ENCODE measurements around the gene ALKAL2. TPM values are rescaled to one million over a fixed set of nuclear protein-coding genes. Genes with fewer than 3 reads are reported as not detected.

ALKAL2 gene
- total RNA-seq, 1 experiment from 2014 or later, result not detected

DNA sequence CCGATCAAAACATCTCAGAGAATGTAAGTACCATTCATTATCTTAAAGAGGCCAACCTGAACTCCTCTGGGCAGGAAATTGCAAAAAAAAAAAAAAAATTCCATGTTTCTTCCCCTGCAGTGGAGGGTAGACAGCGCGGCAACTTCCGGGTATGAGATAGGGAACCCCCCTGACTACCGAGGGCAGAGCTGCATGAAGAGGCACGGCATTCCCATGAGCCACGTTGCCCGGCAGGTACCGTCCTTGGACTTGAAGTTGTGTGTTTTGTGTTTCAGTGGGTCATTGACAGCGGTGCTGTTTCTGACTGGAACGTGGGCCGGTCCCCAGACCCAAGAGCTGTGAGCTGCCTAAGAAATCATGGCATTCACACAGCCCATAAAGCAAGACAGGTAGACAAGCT is 16.0 kb downstream of the ALKAL2 start:
- no peak for DNase-seq (ENCODE audit: low read depth)

- no peak for DNase-seq (ENCODE audit: low read depth)
These were observed 17.0 kb downstream of the ALKAL2 start for GRCh38 chr2:270861-271260.

DNA sequence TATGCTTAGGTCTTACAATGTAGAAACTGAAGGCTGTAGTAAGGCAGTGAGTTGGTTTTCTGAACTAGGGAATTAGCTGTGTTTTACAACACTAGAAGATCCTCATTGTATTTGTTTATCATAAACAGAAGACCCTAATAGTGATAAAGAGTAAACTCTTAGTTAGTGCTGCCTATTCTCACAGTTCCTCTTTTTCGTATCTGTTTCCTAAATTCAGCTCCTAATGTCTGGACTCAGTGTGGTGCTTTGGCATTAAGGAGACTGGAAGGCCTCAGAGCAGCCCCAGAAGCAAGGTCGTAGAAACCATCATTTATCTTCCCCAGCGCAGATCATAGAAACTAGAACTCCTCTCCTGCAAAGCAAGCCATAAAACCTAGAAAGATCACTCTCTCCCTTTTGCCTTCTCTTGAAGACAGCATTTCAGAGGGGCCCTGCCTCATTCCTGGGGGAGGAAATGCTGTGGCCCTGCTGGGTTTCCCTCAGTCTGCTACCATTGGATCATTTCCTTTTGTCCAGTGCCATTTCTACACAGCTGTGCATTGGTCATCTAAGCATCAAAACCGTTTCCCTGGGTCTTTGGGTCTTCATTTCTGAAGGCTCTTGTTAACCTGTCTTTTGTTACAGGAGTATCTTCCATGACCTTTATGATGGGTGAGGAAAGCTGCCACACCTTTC is 18.4 kb downstream of the ALKAL2 start:
- DNase-seq (ENCODE audit: low read depth), result no peak

DNA sequence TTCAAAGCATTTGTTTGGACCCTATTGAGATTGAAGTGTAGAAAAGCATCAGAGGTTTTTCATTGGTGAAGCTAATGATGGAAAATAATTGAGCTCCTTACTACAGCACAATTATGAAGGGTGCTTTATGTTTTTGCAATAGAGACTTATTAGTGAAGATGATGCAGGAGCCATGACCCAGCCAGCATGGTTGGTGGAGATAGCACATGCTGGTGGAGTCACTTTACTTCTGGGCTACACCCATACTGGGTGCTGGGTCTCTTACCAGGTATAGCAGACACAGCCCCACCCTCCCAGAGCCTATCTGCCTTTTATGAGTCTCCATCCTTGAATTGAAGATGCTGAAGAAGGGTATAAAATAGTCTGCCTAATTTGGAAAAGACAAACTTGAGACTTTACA is 19.6 kb downstream of the ALKAL2 start:
- no peak for DNase-seq (ENCODE audit: low read depth)

DNA sequence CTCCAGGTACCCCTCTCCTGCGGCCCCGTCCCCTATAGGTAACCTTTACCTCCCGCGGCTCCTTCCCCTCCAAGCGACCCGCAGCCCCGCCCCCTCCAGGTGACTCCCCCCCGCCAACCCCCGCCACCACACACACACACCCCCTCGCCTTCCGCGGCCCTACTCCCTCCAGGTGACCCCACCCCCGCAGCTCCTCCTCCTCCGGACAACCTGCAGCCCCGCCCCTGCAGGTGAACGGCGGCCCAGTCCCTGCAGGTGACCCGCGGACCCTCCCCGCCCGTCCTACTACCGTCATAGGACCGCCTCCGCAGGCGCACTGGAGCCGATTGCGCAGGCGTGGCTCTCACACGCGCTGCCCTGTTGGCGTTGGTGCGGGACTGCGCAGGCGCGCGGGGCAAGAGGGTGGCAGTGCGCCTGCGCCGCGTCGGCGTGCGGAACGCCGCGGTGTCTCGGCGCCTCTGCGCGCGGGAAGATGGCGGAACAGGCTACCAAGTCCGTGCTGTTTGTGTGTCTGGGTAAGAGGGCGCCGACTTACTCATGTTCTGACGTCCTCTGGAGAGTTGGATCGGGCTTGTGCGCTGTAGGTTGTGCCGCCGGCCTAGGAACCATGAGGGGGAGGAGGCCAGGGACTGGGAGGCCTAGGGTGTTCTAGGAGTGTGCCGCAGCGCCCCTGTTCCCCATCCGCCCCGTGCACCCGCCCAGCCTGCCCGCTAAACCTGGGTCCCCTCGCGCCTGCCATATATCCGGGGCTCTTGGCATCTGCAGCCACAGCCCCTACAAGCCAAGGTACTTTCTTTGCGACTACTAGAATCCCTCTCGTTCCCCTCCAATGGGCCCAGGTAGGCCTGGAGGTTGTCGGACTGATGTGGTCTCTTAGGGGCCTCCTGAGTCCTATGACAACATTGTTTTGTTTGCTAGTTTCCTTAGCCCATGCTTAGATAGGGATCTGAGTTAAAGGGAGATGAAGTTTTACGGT is 23.1 kb downstream of the ALKAL2 start, which contains the start of gene ACP1:
TSS of gene ACP1 (plus strand) at position 455 of the 976 bp plus-strand sequence. CDS start at position 473, 18 bp downstream.
- DNase-seq (ENCODE audit: low read depth), result peak; percentile 89

GRCh38 chr2:263774-264492 is 24.0 kb downstream of the ALKAL2 start, which contains the start of gene SH3YL1:
SH3YL1 (minus strand) TSS chr2:264032; CDS start chr2:263984, 48 bp downstream.
- DNase-seq (ENCODE audit: low read depth), result no peak

- DNase-seq (ENCODE audit: low read depth), result no peak
These were observed 24.7 kb downstream of the ALKAL2 start for GRCh38 chr2:263022-263738.

- no peak for DNase-seq (ENCODE audit: low read depth)
These were observed 25.8 kb downstream of the ALKAL2 start for GRCh38 chr2:262117-262516.

DNA sequence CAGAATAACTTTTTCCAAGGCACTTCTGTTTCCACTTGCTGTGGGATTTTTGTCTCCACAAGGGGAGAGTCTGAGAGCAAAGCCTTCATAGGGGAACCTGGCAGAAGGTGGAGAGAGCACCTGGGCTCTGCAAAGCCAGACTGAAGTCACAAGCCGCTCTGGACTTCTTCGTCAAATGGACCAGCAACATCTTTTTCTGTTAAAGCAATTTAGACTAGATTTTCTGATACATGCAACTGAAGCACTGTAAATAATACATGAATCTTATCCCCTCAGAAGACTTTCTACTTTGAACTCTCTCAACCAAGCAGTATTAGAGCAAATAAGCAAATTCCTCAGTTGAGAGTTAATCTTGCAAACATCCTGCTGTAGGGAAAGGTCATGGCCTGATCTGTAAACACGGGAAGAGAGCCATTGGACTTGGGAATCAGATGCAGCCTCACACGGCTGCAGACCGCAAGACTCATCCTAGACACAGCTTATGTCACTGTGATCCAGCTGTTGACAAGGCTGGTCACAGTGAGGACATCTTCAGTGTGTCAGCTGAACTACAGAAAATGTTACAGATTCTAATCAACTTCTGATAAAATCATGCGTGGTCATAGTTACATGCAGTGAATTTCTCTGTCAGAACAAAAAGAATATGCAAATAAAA is 27.3 kb downstream of the ALKAL2 start:
- DNase-seq (ENCODE audit: low read depth), result no peak

DNA sequence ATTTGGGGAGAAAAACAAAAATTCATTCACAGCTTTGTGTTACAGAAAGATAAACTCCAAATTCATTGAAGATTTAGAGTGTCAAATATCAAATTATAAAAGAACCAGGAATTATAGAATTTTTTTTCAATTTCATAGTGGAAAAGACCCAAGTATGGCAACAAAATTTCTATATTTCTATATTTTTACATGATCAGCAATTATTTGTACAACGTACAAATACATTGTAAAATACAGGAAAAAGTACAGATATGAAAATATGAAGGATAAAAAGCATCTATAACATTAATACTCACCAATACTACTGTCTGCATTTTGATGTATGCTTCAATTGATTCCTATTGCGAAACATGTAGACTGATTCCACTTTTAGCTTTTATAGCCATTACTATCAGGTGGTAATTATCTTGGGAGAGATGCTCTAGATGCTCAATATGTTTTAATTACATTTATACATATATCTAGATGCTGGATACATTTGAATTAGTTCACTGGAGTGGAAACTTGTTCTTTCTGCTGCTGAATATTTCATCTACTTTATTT is 28.0 kb downstream of the ALKAL2 start:
- no peak for DNase-seq (ENCODE audit: low read depth)

- DNase-seq (ENCODE audit: low read depth), result no peak
These were observed 29.0 kb downstream of the ALKAL2 start for GRCh38 chr2:258933-259332.

- DNase-seq (ENCODE audit: low read depth), result no peak
These were observed 30.0 kb downstream of the ALKAL2 start for GRCh38 chr2:257842-258241.

- no peak for DNase-seq (ENCODE audit: low read depth)
These were observed 30.5 kb downstream of the ALKAL2 start for GRCh38 chr2:257429-257828.

DNA sequence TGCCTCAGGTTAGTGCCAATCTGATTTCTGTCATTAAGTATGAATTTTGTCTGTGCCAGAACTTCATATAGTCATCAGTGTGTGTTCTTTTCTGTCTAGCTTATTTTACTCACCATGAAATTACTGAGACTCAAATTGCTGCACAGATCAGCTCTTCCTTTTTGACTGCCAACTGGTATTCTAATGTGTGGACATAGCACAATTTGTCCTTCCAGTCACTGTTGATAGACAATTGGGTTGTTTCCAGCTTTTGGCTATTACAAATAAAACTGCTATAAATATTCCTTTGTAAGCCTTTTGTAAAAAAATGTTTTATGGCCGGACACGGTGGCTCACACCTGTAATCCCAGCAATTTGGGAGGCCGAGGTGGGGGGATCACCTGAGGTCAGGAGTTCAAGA is 31.8 kb downstream of the ALKAL2 start:
- no peak for DNase-seq (ENCODE audit: low read depth)

GRCh38 chr2:255195-255594 is 32.7 kb downstream of the ALKAL2 start:
- no peak for DNase-seq (ENCODE audit: low read depth)

GRCh38 chr2:254241-254640 is 33.6 kb downstream of the ALKAL2 start:
- DNase-seq (ENCODE audit: low read depth), result no peak

- no peak for DNase-seq (ENCODE audit: low read depth)
These were observed 34.7 kb downstream of the ALKAL2 start for GRCh38 chr2:253202-253638.

GRCh38 chr2:252001-252602 is 35.8 kb downstream of the ALKAL2 start:
- DNase-seq (ENCODE audit: low read depth), result no peak

GRCh38 chr2:249538-250042 is 38.3 kb downstream of the ALKAL2 start:
- no peak for DNase-seq (ENCODE audit: low read depth)
